C1 segment of cervical spinal cord (tissue), 14 donors: Measurements from ENCODE around the gene HDAC3.

Experiments
- DNase-seq, 14 donors: peaks; one replicate each; lab custom pipeline; 2025; lab: John Stamatoyannopoulos, UW

The HDAC3 gene

DNA sequence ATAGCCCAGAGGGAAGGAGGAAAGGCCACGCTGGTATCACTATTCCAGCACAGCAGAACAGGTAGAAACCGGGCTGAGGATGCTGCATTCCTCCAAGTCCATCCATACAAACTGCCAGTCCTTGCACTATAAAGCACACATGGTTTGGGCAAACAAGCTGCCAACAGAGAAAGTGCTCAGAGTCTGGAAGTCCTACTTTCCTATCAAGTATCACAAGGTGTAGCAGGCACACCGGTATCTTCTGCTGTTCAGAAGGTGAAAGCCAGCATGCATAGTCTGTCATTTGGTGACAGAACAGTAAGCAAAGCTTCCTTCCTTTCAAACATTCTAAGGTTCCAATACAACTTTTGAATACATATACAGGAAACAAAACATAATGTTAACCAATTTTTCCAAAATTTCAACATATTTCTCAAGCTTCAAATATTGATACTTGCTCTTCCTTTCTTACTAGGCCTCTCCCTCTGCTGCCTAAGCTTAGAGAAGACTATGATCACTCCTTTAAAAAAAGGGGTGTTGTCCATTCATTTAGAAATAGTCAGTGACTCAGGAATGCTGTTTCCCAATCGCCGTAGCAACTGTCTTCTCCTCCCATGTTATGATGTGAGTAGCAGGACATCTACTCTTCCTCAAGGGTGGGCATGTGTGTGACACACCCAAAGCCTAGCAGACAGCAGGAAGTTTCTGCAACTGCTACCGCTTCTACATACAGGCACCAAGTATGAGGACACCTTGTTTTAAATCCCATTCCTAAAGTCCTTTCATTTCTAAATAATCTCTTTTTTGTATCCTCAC, 32.5 kb downstream of the HDAC3 start:
- no peak for DNase-seq

- no peak for DNase-seq
Observed at GRCh38 chr5:141602606-141603005, 34.0 kb downstream of the HDAC3 start.

- DNase-seq: no peak
Observed at GRCh38 chr5:141598391-141599345, 38.0 kb downstream of the HDAC3 start.

- no peak for DNase-seq
Observed at GRCh38 chr5:141597814-141598213, 38.8 kb downstream of the HDAC3 start.

DNA sequence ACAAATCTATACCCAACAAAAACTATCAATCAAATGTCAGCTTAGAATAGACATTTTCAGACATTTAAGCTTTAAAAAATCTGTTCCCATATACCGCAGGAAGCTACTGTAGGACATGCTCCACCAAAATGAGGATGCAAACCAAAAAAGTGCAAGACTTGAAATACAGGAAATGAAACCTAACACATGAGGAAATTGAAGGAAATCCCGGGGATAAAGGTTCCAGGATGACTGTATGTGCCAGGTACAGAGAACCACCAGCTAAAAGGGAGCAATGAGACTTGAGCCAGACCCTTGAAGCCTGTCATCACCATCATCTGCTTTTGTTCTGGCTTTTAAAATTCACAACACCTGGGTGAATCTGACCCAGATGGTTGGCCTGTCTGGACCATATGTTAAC, 39.3 kb downstream of the HDAC3 start:
- no peak for DNase-seq

DNA sequence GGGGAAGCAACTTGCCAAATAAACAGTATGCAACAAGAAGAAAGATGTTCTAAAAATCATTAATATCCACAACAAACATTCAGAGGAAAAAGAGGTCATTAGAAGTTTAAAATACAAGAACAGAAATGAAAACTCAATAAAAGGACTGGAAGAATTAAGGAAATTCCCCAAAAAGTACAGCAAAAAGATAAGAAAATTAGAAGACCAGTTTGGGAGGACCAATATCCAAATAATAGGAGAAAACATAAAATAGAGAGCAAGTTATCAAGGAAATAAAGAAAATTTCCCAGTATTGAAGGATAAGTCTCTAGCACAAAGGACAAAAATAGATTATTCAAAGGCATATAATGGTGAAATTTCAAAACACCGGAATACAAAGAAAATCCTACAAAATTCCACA, 39.8 kb downstream of the HDAC3 start:
- no peak for DNase-seq

GRCh38 chr5:141590127-141590526, 46.5 kb downstream of the HDAC3 start:
- DNase-seq: no peak

DNA sequence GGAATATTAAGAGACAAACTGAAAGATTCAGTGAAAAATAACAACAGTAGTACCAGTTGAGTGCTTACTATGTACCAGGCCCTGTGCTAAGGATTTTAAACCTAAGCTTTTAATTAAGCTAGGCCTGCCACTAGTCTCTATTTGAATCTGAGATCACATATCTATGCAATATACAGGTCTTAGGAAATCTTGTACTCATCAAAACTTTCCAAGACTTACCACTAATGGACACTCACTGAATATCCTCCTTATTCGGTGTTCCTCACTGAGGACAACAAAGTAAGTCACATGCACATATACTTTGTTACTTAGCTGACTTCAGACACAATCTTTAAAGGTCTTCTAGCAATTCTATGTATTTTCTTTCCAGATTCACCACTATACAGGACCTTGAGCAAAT, 50.4 kb downstream of the HDAC3 start:
- no peak for DNase-seq

DNA sequence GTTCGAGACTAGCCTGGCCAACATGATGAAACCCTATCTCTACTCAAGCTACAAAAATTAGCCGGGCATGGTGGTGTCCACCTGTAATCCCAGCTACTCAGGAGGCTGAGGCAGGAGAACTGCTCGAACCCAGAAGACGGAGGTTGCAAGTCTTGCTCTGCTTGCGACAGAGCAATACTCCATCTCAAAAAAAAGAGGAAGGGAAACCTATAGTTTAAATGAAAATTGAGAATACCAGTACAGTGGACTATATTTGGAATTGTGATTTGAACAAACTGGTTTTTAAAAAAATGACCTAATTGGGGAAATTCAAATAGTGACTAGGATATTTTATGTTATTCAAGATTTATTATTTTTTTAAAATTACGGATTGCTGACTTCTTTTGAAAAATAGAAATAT, 51.1 kb downstream of the HDAC3 start:
- no peak for DNase-seq

- no peak for DNase-seq
Observed at GRCh38 chr5:141574122-141574510, 62.5 kb downstream of the HDAC3 start.

DNA sequence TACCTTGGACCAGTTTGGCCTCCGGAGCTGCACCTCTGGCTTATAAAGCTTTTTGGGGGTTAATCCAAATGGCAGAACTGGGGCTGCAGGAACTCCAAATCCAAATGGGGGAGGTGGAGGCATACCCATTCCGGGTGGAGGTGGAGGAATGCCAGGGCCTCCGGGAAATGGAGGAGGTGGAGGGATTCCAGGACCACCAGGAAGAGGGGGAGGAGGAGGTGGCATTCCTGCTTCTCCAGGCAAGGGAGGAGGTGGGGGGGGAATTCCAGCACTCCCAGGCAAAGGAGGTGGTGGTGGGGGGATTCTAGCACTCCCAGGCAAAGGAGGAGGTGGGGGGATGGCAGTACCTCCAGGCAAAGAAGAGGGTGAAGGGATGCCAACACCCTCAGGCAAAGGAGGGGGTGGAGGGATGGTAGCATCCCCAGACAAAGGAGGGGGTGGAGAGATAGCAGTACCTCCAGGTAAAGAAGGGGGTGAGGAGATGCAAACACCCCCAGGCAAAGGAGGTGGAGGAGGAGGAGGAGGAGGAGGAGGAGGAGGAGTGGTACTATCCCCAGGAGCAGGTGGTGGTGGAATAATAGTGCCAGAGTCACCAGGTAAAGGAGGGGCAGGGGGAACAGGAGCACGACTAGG, 63.0 kb downstream of the HDAC3 start:
- DNase-seq: no peak
